Measurements from ENCODE around the gene TSEN15.

DNA sequence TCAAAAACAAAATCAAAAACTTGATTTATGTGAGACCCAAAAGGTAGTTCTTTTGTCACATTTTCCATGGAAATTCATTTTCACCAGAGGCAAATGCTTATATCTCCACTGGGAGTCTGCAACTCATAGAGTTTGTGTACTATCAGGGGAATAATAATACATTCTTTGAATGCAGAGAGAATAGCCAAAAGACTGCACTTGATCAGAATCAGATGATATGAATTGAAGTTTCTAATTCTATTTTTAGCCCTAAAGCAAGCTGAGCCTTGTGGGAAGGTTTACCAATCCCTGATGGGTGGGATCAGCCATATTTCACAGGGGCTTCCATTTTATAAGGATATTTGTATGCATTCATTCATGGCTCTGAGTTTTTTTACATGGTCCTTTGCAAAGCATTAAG lies 49.6 kb downstream of the TSEN15 start:
- TF ChIP-seq, protein P1, sequence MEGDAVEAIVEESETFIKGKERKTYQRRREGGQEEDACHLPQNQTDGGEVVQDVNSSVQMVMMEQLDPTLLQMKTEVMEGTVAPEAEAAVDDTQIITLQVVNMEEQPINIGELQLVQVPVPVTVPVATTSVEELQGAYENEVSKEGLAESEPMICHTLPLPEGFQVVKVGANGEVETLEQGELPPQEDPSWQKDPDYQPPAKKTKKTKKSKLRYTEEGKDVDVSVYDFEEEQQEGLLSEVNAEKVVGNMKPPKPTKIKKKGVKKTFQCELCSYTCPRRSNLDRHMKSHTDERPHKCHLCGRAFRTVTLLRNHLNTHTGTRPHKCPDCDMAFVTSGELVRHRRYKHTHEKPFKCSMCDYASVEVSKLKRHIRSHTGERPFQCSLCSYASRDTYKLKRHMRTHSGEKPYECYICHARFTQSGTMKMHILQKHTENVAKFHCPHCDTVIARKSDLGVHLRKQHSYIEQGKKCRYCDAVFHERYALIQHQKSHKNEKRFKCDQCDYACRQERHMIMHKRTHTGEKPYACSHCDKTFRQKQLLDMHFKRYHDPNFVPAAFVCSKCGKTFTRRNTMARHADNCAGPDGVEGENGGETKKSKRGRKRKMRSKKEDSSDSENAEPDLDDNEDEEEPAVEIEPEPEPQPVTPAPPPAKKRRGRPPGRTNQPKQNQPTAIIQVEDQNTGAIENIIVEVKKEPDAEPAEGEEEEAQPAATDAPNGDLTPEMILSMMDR (optimal IDR thresholded peaks at IDR 0.05 in 1 of 3, IDR thresholded peaks at IDR 0.05 in 1 of 3, conservative IDR thresholded peaks at IDR 0.05 in 1 of 3; ENCODE audit: extremely low read depth in 1 of 3, insufficient read depth in 2 of 3, low read length in 3 of 3), result no peak
- TF ChIP-seq EZH2 (IDR thresholded peaks at IDR 0.05; ENCODE audit: low read length), result no peak

Data from keratinocyte (primary cell).